ENCODE results near the gene PDSS2. TPM values are rescaled to one million over a fixed set of nuclear protein-coding genes. Genes with fewer than 3 reads are reported as not detected.

Gene PDSS2
- total and polyA plus RNA-seq, 2 of the 4 experiments (the other 2 are of a cell fraction), result 8.6 to 9.2 TPM

DNA sequence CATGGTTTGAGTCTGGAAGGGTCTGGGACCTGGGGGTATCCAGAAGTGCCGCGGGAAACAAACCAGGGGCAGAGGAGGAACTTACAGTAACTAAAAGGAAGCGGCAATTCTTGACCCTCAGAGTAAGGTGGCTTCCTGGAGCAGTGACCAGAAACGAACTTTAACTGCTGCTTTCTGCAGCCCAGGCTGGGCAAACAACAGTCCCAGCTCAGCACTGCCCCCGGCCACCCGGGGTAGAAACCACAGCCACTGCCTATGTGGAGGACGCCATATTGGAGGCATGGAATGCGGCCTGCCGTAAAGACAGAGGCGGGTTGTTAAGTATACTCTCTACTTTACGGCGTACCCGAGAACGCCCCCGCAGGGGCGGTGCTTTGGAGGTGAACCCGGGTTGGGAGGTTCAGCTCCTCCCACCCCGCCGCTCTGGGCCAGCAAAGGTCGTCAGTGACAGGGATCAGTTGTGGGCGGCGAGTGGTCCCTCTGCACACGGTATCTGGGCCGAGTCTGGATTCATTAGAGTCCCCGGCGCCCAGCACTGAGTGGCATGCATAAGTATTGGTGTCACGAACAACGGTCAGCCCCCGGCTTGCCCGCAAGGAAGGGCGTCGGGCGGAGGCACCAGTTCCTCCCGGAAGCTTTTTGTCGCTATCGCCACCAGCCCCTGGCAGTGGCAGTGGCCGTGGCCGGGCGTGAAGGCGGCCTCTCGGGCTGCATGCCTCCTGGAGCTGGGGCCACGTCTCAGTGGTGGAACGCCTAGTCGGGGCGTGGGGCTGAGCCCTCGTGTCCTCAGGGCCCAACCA, at the start of gene PDSS2 (continued):
- TF ChIP-seq, protein P1, sequence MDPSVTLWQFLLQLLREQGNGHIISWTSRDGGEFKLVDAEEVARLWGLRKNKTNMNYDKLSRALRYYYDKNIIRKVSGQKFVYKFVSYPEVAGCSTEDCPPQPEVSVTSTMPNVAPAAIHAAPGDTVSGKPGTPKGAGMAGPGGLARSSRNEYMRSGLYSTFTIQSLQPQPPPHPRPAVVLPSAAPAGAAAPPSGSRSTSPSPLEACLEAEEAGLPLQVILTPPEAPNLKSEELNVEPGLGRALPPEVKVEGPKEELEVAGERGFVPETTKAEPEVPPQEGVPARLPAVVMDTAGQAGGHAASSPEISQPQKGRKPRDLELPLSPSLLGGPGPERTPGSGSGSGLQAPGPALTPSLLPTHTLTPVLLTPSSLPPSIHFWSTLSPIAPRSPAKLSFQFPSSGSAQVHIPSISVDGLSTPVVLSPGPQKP (IDR thresholded peaks at IDR 0.05; ENCODE audit: borderline replicate concordance, low read depth, low read length), result no peak
- TF ChIP-seq RCOR1 (IDR thresholded peaks at IDR 0.05; ENCODE audit: insufficient replicate concordance, low read length), result no peak
- TF ChIP-seq RAD21 (IDR thresholded peaks at IDR 0.05; ENCODE audit: low read length), result peak; percentile 50
- TF ChIP-seq CHD1 (IDR thresholded peaks at IDR 0.05; ENCODE audit: low read depth, low read length), result no peak

DNA sequence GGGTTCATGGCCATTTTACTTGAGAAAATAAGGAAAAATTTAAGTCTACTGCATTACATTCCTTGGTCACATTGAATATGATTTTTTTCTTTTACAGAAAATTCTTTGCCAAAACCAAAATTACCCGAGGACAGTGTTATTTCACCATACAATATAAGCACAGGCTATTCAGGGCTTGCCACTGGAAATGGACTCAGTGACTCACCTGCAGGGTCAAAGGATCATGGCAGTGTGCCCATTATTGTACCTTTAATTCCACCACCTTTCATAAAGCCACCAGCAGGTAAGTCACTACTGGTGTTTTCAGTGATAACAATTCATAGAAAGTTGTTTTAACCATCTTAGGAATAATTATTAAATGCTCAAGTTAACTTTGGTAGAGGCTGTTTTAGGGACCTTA, 46.8 kb upstream of the PDSS2 start:
- Histone ChIP-seq H3K36me3 (ENCODE audit: control insufficient read depth, insufficient read depth, low read length) (no peaks in the 10 kb centered on the region), H4K8ac (ENCODE audit: low read depth in 2 of 2, low read length in 2 of 2) (no peak overlapping the region), H3K4me1 (ENCODE audit: control insufficient read depth, insufficient read depth, low read length) (no peaks in the 10 kb centered on the region), H4K20me1 (ENCODE audit: insufficient read depth, low read length) (no peaks in the 10 kb centered on the region), H3K79me1 (ENCODE audit: low read depth in 1 of 2, low read length in 2 of 2) (no peaks in the 10 kb centered on the region), H4K91ac (ENCODE audit: insufficient read depth, low read depth, low read length) (no peak overlapping the region), H3K23ac (ENCODE audit: low read depth, low read length) (no peak overlapping the region), H3K4me3 (ENCODE audit: insufficient read depth, low read depth, low read length) (no peak overlapping the region), H3K9ac (ENCODE audit: low read depth, low read length) (no peak overlapping the region), H3K18ac (ENCODE audit: low read depth, low read length) (no peak overlapping the region), H3K56ac (ENCODE audit: extremely low read depth, insufficient read depth, low read length) (no peak overlapping the region), H3K27ac (ENCODE audit: insufficient read depth, low read length) (no peak overlapping the region), H2AFZ (replicated peaks; ENCODE audit: low read length, poor library complexity) (no peak overlapping the region), H3K9me1 (ENCODE audit: insufficient read depth, low read length) (no peaks in the 10 kb centered on the region), H2AK5ac (ENCODE audit: low read depth, low read length) (no peak overlapping the region), H3K14ac (replicated peaks; ENCODE audit: low read depth, low read length) (no peak overlapping the region), H3K4ac (ENCODE audit: low read depth, low read length) (no peak overlapping the region), H2BK120ac (ENCODE audit: low read depth, low read length) (no peak overlapping the region), H2AK9ac (replicated peaks; ENCODE audit: low read depth, low read length, poor library complexity) (no peak overlapping the region), H2BK5ac (ENCODE audit: low read depth, low read length, poor library complexity, severe bottlenecking) (no peak overlapping the region), H4K5ac (ENCODE audit: low read depth, low read length) (no peak overlapping the region), H2BK20ac (ENCODE audit: low read depth, low read length) (no peak overlapping the region), H3K4me2 (ENCODE audit: low read depth, low read length) (no peak overlapping the region), H3K9me3 (ENCODE audit: control insufficient read depth, insufficient read depth, low read length) (no peaks in the 10 kb centered on the region), H3K27me3 (ENCODE audit: control insufficient read depth, insufficient read depth, low read length) (no peaks in the 10 kb centered on the region), H2BK15ac (ENCODE audit: low read depth, low read length) (no peak overlapping the region)
- no CpG with 5 or more reads among the region's 1 CpG for WGBS, 2 experiments (ENCODE audit: extremely low coverage in 2 of 2, insufficient read length in 1 of 2)
- POLR2A ChIA-PET (ENCODE audit: unreplicated experiment), result no interaction called here
- no TSS peak for BruUV-seq (replicated peaks)
- intact Hi-C loops (cut with micrococcal nuclease) (no loop called here), dilution Hi-C loops (cut with HindIII; ENCODE audit: low sequenced_read_pairs, unreplicated experiment) (no loop called here), in situ Hi-C loops (cut with MboI; ENCODE audit: low sequenced_read_pairs) (no loop called here)
- CTCF ChIA-PET, result no interaction called here
- ATAC-seq (ENCODE audit: low read depth), result no peak
- no peak for DNase-seq
- TF ChIP-seq RAD21 (IDR thresholded peaks at IDR 0.05; ENCODE audit: low read length), result no peak
- TF ChIP-seq MAZ (IDR thresholded peaks at IDR 0.05; ENCODE audit: borderline replicate concordance, low read depth, low read length), result no peak
- no peak for TF ChIP-seq CEBPB (IDR thresholded peaks at IDR 0.05; ENCODE audit: low read depth, low read length)
- TF ChIP-seq, protein P1 (IDR thresholded peaks at IDR 0.05; ENCODE audit: borderline replicate concordance, low read depth, low read length), result no peak
- TF ChIP-seq FOS (IDR thresholded peaks at IDR 0.05; ENCODE audit: low read depth, low read length), result no peak
- no peak for TF ChIP-seq RCOR1 (IDR thresholded peaks at IDR 0.05; ENCODE audit: insufficient replicate concordance, low read length)
- no peak for TF ChIP-seq CHD1 (IDR thresholded peaks at IDR 0.05; ENCODE audit: low read depth, low read length)
- TF ChIP-seq, protein P2, sequence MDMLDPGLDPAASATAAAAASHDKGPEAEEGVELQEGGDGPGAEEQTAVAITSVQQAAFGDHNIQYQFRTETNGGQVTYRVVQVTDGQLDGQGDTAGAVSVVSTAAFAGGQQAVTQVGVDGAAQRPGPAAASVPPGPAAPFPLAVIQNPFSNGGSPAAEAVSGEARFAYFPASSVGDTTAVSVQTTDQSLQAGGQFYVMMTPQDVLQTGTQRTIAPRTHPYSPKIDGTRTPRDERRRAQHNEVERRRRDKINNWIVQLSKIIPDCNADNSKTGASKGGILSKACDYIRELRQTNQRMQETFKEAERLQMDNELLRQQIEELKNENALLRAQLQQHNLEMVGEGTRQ (IDR thresholded peaks at IDR 0.05; ENCODE audit: low read depth, low read length), result no peak
- no peak for TF ChIP-seq RFX5 (IDR thresholded peaks at IDR 0.05; ENCODE audit: low read depth, low read length)
- no peak for TF ChIP-seq NFE2L2 (IDR thresholded peaks at IDR 0.05; ENCODE audit: low read depth, low read length)
- no peak for TF ChIP-seq POLR2A (IDR thresholded peaks at IDR 0.05; ENCODE audit: low read depth, low read length)
- TF ChIP-seq SMC3 (IDR thresholded peaks at IDR 0.05; ENCODE audit: low read depth, low read length), result no peak
- no peak for TF ChIP-seq MAFK (IDR thresholded peaks at IDR 0.05; ENCODE audit: low read depth, low read length)

All from IMR-90 (cell line).